Panc1 (cell line): Measurements from ENCODE around the gene ALK. TPM values are rescaled to one million over a fixed set of nuclear protein-coding genes. Genes with fewer than 3 reads are reported as not detected.

Source experiments
- ATAC-seq: fragments of 200-7000 bp; cut with Tn5 transposase; 2 replicates; pipeline ENCODE4 v1.9.1; 2020; ENCODE audit warnings: mild to moderate bottlenecking, moderate library complexity
- BruUV-seq: library from RNA; stranded (reverse); fragments of 400-500 nt; replicated peaks from 2 replicates; lab custom pipeline; 2021; lab: Mats Ljungman, UMichigan
- CTCF ChIA-PET: fragments of 300-600 bp; sonication (Branson Sonifier 250); formaldehyde crosslinking; loops from one replicate; lab custom pipeline; 2022; ENCODE audit warnings: antibody characterized with exemption; lab: Charles Lee
- POLR2A ChIA-PET: fragments of 300-600 bp; sonication (Branson Sonifier 250); formaldehyde crosslinking; loops from one replicate; lab custom pipeline; 2022; ENCODE audit warnings: antibody characterized with exemption; lab: Charles Lee
- DNase-seq: peaks from one replicate; pipeline ENCODE4 v3.0.0-alpha.2; 2010; ENCODE audit warnings: low read depth, low spot score
- H3K27ac ChIP-seq: 2 replicates; pipeline ENCODE4 v1.5.1; 2011; ENCODE audit warnings: mild to moderate bottlenecking, low read length, inconsistent platforms
- H3K27me3 ChIP-seq: fragments of 200-500 bp; sonication (Bioruptor generic); 2 replicates; pipeline ENCODE4 v1.6.0; 2014; ENCODE audit warnings: low read length, inconsistent platforms; ENCODE audit not compliant: control insufficient read depth, insufficient read depth
- H3K36me3 ChIP-seq: fragments of 200-500 bp; sonication (Bioruptor generic); 2 replicates; pipeline ENCODE4 v1.5.1; 2014; ENCODE audit warnings: inconsistent platforms, mild to moderate bottlenecking, low read length, moderate library complexity; ENCODE audit not compliant: control insufficient read depth, insufficient read depth
- H3K4me1 ChIP-seq: 2 replicates; pipeline ENCODE4 v1.5.1; 2011; ENCODE audit warnings: inconsistent platforms, mild to moderate bottlenecking, low read length, moderate library complexity; ENCODE audit not compliant: control insufficient read depth, insufficient read depth
- H3K4me3 ChIP-seq, 2 experiments: 2 replicates each; pipeline ENCODE4 v1.5.1; 2011 to 2012; ENCODE audit warnings: low read depth in 2 of 2, low read length in 2 of 2, mild to moderate bottlenecking in 2 of 2, inconsistent platforms in 1 of 2, moderate library complexity in 1 of 2
- H3K9me3 ChIP-seq: fragments of 200-500 bp; sonication (Bioruptor generic); 2 replicates; pipeline ENCODE4 v1.5.1; 2014; ENCODE audit warnings: low read depth, mild to moderate bottlenecking, inconsistent platforms, low read length, moderate library complexity; ENCODE audit not compliant: control insufficient read depth, insufficient read depth
- CTCF ChIP-seq: fragments of 450-650 bp; IDR thresholded peaks from 2 replicates; pipeline ENCODE4 v1.5.1; 2017; ENCODE audit warnings: mild to moderate bottlenecking
- POLR2AphosphoS5 ChIP-seq: IDR thresholded peaks from 2 replicates; pipeline ENCODE4 v1.6.1; 2012; ENCODE audit warnings: mild to moderate bottlenecking, low read depth, low read length, moderate library complexity
- REST ChIP-seq, 2 experiments: IDR thresholded peaks; 2 replicates each; pipeline ENCODE4 v1.6.1; 2011 to 2012; ENCODE audit warnings: low read depth in 2 of 2, control low read depth in 1 of 2, low read length in 1 of 2, mild to moderate bottlenecking in 1 of 2, moderate library complexity in 1 of 2; ENCODE audit not compliant: insufficient read depth in 1 of 2
- SIN3A ChIP-seq: IDR thresholded peaks from 2 replicates; pipeline ENCODE4 v1.6.1; 2012; ENCODE audit warnings: low read depth, mild to moderate bottlenecking, low read length, moderate library complexity, borderline replicate concordance; ENCODE audit not compliant: insufficient read depth
- TCF7L2 ChIP-seq: IDR thresholded peaks from 2 replicates; pipeline ENCODE4 v1.6.1; 2011; ENCODE audit warnings: mild to moderate bottlenecking, low read depth, low read length, inconsistent platforms
- in situ Hi-C: cut with HindIII; loops from 2 replicates; pipeline ENCODE4 v1.10.0; 2016; ENCODE audit warnings: low sequenced_read_pairs, low pct_unique_long_range_greater_than_20kb
- intact Hi-C: fragments of 100-400 bp; cut with micrococcal nuclease; formaldehyde crosslinking; loops from one replicate; pipeline ENCODE4 v1.10.0; 2022; ENCODE audit not compliant: unreplicated experiment
- total RNA-seq: library from RNA; stranded (reverse); gene quantifications from one replicate; pipeline ENCODE4 v1.2.1, GENCODE V29; 2021; ENCODE audit not compliant: unreplicated experiment

Gene ALK
- total RNA-seq, 1 experiment from 2014 or later = not detected

- ATAC-seq = no peak
These were observed 203.2 kb downstream of the ALK start for GRCh38 chr2:29718076-29718686.

GRCh38 chr2:29715655-29716054 lies 205.7 kb downstream of the ALK start:
- no peaks in the 10 kb centered on the region for H3K36me3 ChIP-seq
- ATAC-seq (no peak), DNase-seq (no peak)
- POLR2A ChIA-PET = no interaction called here
- H3K4me1 ChIP-seq = no peaks in the 10 kb centered on the region
- BruUV-seq = no TSS peak
- in situ Hi-C loops (no loop called here), intact Hi-C loops (no loop called here)
- H3K27me3 ChIP-seq = peaks cover 2% of the 10 kb centered on the region
- CTCF ChIA-PET = no interaction called here
- no peaks in the 10 kb centered on the region for H3K9me3 ChIP-seq
- H3K4me3 ChIP-seq = no peak overlapping the region
- TF ChIP-seq SIN3A (no peak), TCF7L2 (no peak), POLR2AphosphoS5 (no peak), REST (IDR thresholded peaks at IDR 0.05; ENCODE audit: insufficient read depth in 1 of 2, low read depth in 2 of 2, low read length in 1 of 2) (no peak), CTCF (no peak)
- no peak overlapping the region for H3K27ac ChIP-seq

More at GRCh38 chr2:29718076-29718686, 203.2 kb downstream of the ALK start:
- CTCF ChIA-PET = no interaction called here
- Histone ChIP-seq H3K9me3 (no peaks in the 10 kb centered on the region), H3K27me3 (peaks cover 2% of the 10 kb centered on the region; the same call in 1 of the 2 replicates), H3K27ac (no peak overlapping the region), H3K4me1 (no peaks in the 10 kb centered on the region), H3K4me3 (no peak overlapping the region), H3K36me3 (no peaks in the 10 kb centered on the region)
- POLR2A ChIA-PET = no interaction called here
- TF ChIP-seq SIN3A (no peak), TCF7L2 (no peak), REST (IDR thresholded peaks at IDR 0.05; ENCODE audit: insufficient read depth in 1 of 2, low read depth in 2 of 2, low read length in 1 of 2) (no peak), CTCF (no peak), POLR2AphosphoS5 (no peak)
- no TSS peak for BruUV-seq
- intact Hi-C loops = no loop called here
- in situ Hi-C loops = no loop called here
- DNase-seq = no peak
